ENCODE results near the gene FAM124A. TPM values are rescaled to one million over a fixed set of nuclear protein-coding genes. Genes with fewer than 3 reads are reported as not detected.

The FAM124A gene, protein sequence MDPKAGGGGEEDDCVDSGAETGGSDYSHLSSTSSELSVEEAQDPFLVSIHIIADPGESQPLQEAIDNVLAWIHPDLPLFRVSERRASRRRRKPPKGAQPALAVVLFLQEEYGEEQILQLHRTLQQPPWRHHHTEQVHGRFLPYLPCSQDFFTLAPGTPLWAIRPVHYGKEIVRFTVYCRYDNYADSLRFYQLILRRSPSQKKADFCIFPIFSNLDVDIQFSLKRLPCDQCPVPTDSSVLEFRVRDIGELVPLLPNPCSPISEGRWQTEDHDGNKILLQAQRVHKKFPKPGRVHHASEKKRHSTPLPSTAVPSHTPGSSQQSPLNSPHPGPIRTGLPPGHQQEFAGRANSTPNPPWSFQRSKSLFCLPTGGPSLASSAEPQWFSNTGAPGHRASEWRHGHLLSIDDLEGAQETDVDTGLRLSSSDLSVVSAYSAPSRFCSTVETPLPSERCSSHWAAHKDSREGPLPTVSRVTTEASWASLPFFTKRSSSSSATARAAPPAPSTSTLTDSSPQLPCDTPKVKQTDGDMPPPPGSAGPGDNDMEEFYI
- total RNA-seq: 10 to 100 TPM; 49.7 to 56.6 TPM
- 9.0 TPM for polyA plus RNA-seq (2013, experiment 1 of 2)
- 7.9 TPM for polyA plus RNA-seq (2013, experiment 2 of 2)
- long read RNA-seq, experiment 1, full-length matches to known transcripts: 5 of 32 reads
- long read RNA-seq, experiment 1, partial matches to known transcripts: 1 of 32 reads
- long read RNA-seq, experiment 1, other reads (novel, unspliced or antisense): 26 of 32 reads
- long read RNA-seq, experiment 2, full-length matches to known transcripts: 68 of 103 reads
- long read RNA-seq, experiment 2, partial matches to known transcripts: 2 of 103 reads
- long read RNA-seq, experiment 2, other reads (novel, unspliced or antisense): 33 of 103 reads
- long read RNA-seq, experiment 3, full-length matches to known transcripts: 2 of 26 reads
- long read RNA-seq, experiment 3, partial matches to known transcripts: 5 of 26 reads
- long read RNA-seq, experiment 3, other reads (novel, unspliced or antisense): 19 of 26 reads
- long read RNA-seq, experiment 4, partial matches to known transcripts: 3 of 3 reads
- long read RNA-seq, experiment 4, other reads (novel, unspliced or antisense): 0 of 3 reads

DNA sequence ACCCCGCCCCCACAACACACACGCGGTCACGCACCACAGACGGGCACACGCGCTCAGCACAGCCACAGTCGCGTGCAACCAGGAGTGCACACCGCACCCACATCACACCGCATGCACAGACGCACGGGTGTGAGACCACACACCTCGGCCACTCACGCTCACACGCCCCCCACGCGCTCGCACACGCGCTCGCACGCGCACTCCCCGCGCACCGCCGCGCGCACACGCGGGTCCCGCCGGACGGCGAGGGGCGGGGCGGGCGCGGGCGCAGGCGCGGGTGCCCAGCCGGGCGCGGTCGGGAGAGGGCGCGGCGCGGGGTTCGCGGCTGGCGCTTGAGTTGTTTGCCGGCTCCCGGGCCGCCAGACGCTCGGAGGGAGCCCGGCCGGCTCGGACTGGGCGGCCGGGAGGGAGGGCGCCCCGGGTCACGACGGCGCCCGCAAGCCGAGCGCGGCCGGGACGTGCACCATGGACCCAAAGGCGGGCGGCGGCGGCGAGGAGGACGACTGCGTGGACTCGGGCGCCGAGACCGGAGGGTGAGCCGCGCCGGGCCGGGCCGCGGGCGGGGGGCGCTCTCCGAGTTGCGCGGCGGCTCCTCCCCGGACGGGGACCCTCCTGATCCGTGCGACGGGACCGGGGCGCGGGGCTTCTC, at the start of gene FAM124A:
TSS of gene FAM124A (plus strand) at position 362 of the 649 bp plus-strand sequence. CDS start at position 466, 104 bp downstream.
- TF ChIP-seq, protein P1, sequence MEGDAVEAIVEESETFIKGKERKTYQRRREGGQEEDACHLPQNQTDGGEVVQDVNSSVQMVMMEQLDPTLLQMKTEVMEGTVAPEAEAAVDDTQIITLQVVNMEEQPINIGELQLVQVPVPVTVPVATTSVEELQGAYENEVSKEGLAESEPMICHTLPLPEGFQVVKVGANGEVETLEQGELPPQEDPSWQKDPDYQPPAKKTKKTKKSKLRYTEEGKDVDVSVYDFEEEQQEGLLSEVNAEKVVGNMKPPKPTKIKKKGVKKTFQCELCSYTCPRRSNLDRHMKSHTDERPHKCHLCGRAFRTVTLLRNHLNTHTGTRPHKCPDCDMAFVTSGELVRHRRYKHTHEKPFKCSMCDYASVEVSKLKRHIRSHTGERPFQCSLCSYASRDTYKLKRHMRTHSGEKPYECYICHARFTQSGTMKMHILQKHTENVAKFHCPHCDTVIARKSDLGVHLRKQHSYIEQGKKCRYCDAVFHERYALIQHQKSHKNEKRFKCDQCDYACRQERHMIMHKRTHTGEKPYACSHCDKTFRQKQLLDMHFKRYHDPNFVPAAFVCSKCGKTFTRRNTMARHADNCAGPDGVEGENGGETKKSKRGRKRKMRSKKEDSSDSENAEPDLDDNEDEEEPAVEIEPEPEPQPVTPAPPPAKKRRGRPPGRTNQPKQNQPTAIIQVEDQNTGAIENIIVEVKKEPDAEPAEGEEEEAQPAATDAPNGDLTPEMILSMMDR (conservative IDR thresholded peaks at IDR 0.05): no peak
- Mint-ChIP-seq H3K27me3 (ENCODE audit: insufficient read depth) (no peaks in the 10 kb centered on the region), H3K27ac (peak within 1 kb of the TSS; percentile 93), H3K36me3 (ENCODE audit: low read depth) (peaks cover 21% of the 10 kb centered on the region), H3K9me3 (peaks cover 6% of the 10 kb centered on the region), H3K4me1 (peaks cover 58% of the 10 kb centered on the region), H3K4me3 (peak within 1 kb of the TSS; percentile 91)
- peaks cover 14% of the 10 kb centered on the region for H3K4me1 ChIP-seq (ENCODE audit: control insufficient read depth, insufficient read depth, low read length)
- no peaks in the 10 kb centered on the region for H3K27me3 ChIP-seq (ENCODE audit: control insufficient read depth, insufficient read depth, low read length, poor library complexity, severe bottlenecking)
- H3K9ac ChIP-seq (ENCODE audit: extremely low read depth, low read length, poor library complexity, severe bottlenecking): peak within 1 kb of the TSS; percentile 66
- peak; percentile 82 for DNase-seq
- no peaks in the 10 kb centered on the region for H3K9me3 ChIP-seq (ENCODE audit: control insufficient read depth, low read length)
- peak within 1 kb of the TSS; percentile 92 for H3K4me3 ChIP-seq (ENCODE audit: low read length)
- no peak within 1 kb of the TSS for H3K27ac ChIP-seq (ENCODE audit: low read depth, low read length)
- WGBS, 2 experiments (ENCODE audit: insufficient coverage in 1 of 2, insufficient read length in 1 of 2): 0% methylated on average over 22 to 106 of the region's 106 CpGs
- peaks cover 21% of the 10 kb centered on the region for H3K36me3 ChIP-seq (ENCODE audit: control insufficient read depth, insufficient read depth, low read length)

DNA sequence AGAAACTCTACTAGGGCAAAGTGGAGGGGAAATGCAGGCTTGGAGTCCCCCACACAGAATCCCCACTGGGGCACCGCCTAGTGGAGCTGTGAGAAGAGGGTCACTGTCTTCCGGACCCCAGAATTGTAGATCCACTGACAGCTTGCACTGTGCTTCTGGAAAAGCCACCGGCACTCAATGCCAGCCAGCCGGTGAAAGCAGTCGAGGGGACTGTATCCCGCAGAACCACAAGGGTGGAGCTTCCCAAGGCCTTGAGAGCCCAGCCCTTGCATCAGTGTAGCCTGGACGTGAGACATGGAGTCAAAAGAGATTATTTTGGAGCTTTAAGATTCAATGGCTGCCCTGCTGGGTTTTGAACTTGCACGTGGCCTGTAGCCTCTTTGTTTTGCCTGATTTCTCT, 47.2 kb upstream of the FAM124A start:
- Histone ChIP-seq H3K36me3 (ENCODE audit: control insufficient read depth, insufficient read depth, low read length) (peaks cover 45% of the 10 kb centered on the region), H3K9me3 (ENCODE audit: control insufficient read depth, low read length) (peaks cover 4% of the 10 kb centered on the region), H3K9ac (ENCODE audit: extremely low read depth, low read length, poor library complexity, severe bottlenecking) (no peak overlapping the region), H3K4me3 (ENCODE audit: low read length) (peak overlapping the region; percentile 66), H3K27ac (ENCODE audit: low read depth, low read length) (no peak overlapping the region), H3K4me1 (ENCODE audit: control insufficient read depth, insufficient read depth, low read length) (no peaks in the 10 kb centered on the region), H3K27me3 (ENCODE audit: control insufficient read depth, insufficient read depth, low read length, poor library complexity, severe bottlenecking) (no peaks in the 10 kb centered on the region)
- Mint-ChIP-seq H3K4me1 (peaks cover 47% of the 10 kb centered on the region), H3K27ac (peak overlapping the region; percentile 64), H3K4me3 (peak overlapping the region; percentile 91), H3K9me3 (no peaks in the 10 kb centered on the region), H3K27me3 (ENCODE audit: insufficient read depth) (no peaks in the 10 kb centered on the region), H3K36me3 (ENCODE audit: low read depth) (peaks cover 72% of the 10 kb centered on the region)
- peak; percentile 72 for DNase-seq
- WGBS, 2 experiments (ENCODE audit: insufficient coverage in 1 of 2, insufficient read length in 1 of 2): 68 to 75% methylated on average over 8 of the region's 8 CpGs
- TF ChIP-seq, protein P1 (conservative IDR thresholded peaks at IDR 0.05): no peak

DNA sequence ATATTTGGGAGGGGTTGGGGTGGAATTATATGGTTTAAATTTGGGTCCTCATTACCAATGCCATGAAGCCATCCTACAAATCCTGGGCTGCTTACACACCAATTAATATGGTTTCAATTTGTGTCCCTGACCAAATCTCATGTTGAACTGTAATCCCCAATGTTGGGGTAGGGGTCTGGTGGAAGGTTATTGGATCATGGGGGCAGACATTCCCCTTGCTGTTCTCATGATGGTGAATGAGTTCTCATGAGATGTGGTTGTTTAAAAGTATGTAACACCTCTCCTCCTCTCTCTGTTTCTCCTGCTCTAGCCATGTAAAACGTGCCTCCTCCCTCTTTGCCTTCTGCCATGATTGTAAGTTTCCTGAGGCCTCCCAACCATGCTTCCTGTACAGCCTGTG, 46.6 kb upstream of the FAM124A start:
- Histone ChIP-seq H3K27me3 (ENCODE audit: control insufficient read depth, insufficient read depth, low read length, poor library complexity, severe bottlenecking) (no peaks in the 10 kb centered on the region), H3K9ac (ENCODE audit: extremely low read depth, low read length, poor library complexity, severe bottlenecking) (no peak overlapping the region), H3K36me3 (ENCODE audit: control insufficient read depth, insufficient read depth, low read length) (peaks cover 47% of the 10 kb centered on the region), H3K4me3 (ENCODE audit: low read length) (peak overlapping the region; percentile 66), H3K4me1 (ENCODE audit: control insufficient read depth, insufficient read depth, low read length) (no peaks in the 10 kb centered on the region), H3K27ac (ENCODE audit: low read depth, low read length) (no peak overlapping the region), H3K9me3 (ENCODE audit: control insufficient read depth, low read length) (peaks cover 4% of the 10 kb centered on the region)
- no peak overlapping the region for H3K27ac Mint-ChIP-seq
- no peak for DNase-seq
- H3K36me3 Mint-ChIP-seq (ENCODE audit: low read depth): peaks cover 72% of the 10 kb centered on the region
- no peaks in the 10 kb centered on the region for H3K9me3 Mint-ChIP-seq
- peaks cover 51% of the 10 kb centered on the region for H3K4me1 Mint-ChIP-seq
- WGBS, 2 experiments (ENCODE audit: insufficient coverage in 1 of 2, insufficient read length in 1 of 2): 69% methylated on average over 1 of the region's 1 CpG; no CpG with 5 or more reads in 1 of the 2 experiments
- peak overlapping the region; percentile 91 for H3K4me3 Mint-ChIP-seq
- no peaks in the 10 kb centered on the region for H3K27me3 Mint-ChIP-seq (ENCODE audit: insufficient read depth)
- TF ChIP-seq, protein P1 (conservative IDR thresholded peaks at IDR 0.05): no peak

Measured in endodermal cell (in vitro differentiated cells).